H1 (cell line): ENCODE data around the gene RPRD1A. TPM values are rescaled to one million over a fixed set of nuclear protein-coding genes. Genes with fewer than 3 reads are reported as not detected.

Experiments
- polyA plus RNA-seq, 7 experiments: library from polyadenylated mRNA; depleted of rRNA in 3 of 7; stranded (reverse) in 5 of 7; unstranded in 2 of 7; fragments of >200 nt in 5 of 7; fragments of 200-250 nt in 2 of 7; gene quantifications; 1 replicate in 5 of 7; 2 replicates in 1 of 7; 4 replicates in 1 of 7; pipeline versions ENCODE4 v1.2.1 to v1.2.3, GENCODE V29; 2011 to 2013; ENCODE audit warnings: missing spikeins in 2 of 7, mixed read lengths in 2 of 7
- total RNA-seq: library from RNA; stranded (reverse); fragmentation: NEBNext Ultra II Directional; extraction: Animal tissue kit (Norgen Biotek cat#: 25700); gene quantifications from 2 replicates; pipeline ENCODE4 v1.2.1, GENCODE V29; 2021
- TF ChIP-seq, protein P1 (sequence below), 3 experiments: IDR thresholded peaks; 1 replicate in 2 of 3; 2 replicates in 1 of 3; pipeline versions ENCODE4 v1.5.1 to v1.6.1; 2011; ENCODE audit warnings: low read length in 3 of 3, mild to moderate bottlenecking in 3 of 3, inconsistent platforms in 2 of 3, low read depth in 1 of 3, moderate library complexity in 1 of 3; ENCODE audit not compliant: insufficient read depth in 1 of 3; ENCODE audit errors: control extremely low read depth in 1 of 3

The RPRD1A gene
- total and polyA plus RNA-seq, 2 of the 8 experiments (the other 6 are each of a cell fraction or from before 2014, with no cell fraction given): 40.5 to 106 TPM

DNA sequence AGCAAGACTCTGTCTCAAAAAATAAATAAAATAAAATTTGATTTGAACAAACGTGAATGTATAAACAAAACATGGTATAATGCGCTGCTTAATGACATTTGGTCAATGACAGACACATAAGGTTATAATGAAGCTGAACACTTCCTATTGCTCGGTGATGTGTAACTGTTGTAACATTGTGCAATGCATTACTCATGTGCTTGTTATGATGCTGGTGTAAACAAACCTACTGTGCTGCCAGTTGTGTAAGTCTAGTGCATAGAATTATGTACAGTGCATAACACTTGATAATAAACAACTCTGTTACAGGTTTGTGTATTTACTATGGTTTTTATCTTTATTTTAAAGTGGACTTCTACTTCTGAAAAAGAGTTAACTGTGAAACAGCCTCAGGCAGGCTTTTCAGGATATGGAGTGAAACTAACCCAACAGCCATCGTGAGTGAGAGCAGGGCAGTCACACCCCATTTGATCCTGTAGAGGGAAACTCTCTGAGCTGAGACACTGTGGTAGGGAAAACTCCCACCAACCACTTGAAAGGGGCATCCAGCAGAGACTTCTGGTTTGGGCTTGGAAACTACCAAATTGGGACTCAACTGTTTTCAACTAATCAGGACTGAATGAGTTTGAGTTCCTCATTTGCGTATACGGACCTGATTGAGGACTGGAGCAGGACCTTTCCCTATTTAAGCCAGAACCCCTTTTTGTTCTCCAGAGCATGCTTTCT is 8.7 kb upstream of the RPRD1A start (continued):
- TF ChIP-seq, protein P1, sequence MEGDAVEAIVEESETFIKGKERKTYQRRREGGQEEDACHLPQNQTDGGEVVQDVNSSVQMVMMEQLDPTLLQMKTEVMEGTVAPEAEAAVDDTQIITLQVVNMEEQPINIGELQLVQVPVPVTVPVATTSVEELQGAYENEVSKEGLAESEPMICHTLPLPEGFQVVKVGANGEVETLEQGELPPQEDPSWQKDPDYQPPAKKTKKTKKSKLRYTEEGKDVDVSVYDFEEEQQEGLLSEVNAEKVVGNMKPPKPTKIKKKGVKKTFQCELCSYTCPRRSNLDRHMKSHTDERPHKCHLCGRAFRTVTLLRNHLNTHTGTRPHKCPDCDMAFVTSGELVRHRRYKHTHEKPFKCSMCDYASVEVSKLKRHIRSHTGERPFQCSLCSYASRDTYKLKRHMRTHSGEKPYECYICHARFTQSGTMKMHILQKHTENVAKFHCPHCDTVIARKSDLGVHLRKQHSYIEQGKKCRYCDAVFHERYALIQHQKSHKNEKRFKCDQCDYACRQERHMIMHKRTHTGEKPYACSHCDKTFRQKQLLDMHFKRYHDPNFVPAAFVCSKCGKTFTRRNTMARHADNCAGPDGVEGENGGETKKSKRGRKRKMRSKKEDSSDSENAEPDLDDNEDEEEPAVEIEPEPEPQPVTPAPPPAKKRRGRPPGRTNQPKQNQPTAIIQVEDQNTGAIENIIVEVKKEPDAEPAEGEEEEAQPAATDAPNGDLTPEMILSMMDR (IDR thresholded peaks at IDR 0.05; ENCODE audit: control extremely low read depth in 1 of 3, insufficient read depth in 1 of 3, low read depth in 1 of 3, low read length in 3 of 3): no peak
